GM12875 (cell line): Measurements from ENCODE around the gene GNAZ.

Source experiments
- H3K4me3 ChIP-seq: one replicate; pipeline ENCODE4 v1.5.1; 2011; ENCODE audit warnings: low read depth, low read length, control low read depth
- TF ChIP-seq, protein P1 (sequence below): IDR thresholded peaks from 2 replicates; pipeline ENCODE4 v1.5.1; 2011; ENCODE audit warnings: low read depth, mild to moderate bottlenecking, control low read depth, inconsistent platforms, low read length, moderate library complexity, borderline replicate concordance; ENCODE audit not compliant: insufficient read depth

Gene GNAZ

DNA sequence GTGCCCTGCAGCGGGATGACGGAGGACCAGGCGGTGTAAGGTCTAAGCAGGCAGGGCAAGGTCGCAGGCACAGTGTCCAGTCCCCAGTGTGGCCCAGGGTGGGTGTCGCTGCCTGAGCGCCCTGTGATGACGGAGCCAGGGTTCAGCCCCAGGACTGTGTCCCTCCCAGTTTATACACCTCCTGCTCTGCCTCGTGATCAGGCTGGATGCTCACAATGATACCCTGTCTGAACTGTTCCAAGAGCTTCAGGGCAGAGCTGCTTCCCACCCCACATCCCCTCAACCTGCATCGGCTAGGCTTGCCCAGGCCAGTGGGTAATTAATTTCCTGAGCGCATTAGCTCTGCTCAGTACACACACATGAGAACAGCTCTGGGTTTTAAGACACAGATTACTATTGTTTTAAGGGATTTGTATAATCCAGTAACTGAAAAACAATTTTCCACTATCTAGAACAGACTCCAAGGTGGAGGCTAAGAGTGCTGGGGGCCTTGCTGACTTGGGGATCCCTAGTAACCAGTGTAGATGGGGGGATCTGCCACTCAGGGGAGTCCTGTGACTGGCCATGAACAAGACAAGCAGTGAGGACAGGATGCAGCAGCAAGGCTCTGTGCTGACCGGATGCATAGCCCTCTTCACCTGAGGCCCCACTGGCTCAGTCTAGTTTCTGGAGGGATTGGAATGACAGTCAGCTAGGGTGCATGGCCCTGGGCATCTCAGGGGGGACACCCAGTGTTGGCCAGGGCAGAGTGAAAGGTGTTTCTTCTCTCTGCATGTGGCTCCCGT lies 34.1 kb downstream of the GNAZ start:
- H3K4me3 ChIP-seq, result no peak overlapping the region
- TF ChIP-seq, protein P1, sequence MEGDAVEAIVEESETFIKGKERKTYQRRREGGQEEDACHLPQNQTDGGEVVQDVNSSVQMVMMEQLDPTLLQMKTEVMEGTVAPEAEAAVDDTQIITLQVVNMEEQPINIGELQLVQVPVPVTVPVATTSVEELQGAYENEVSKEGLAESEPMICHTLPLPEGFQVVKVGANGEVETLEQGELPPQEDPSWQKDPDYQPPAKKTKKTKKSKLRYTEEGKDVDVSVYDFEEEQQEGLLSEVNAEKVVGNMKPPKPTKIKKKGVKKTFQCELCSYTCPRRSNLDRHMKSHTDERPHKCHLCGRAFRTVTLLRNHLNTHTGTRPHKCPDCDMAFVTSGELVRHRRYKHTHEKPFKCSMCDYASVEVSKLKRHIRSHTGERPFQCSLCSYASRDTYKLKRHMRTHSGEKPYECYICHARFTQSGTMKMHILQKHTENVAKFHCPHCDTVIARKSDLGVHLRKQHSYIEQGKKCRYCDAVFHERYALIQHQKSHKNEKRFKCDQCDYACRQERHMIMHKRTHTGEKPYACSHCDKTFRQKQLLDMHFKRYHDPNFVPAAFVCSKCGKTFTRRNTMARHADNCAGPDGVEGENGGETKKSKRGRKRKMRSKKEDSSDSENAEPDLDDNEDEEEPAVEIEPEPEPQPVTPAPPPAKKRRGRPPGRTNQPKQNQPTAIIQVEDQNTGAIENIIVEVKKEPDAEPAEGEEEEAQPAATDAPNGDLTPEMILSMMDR, result no peak

DNA sequence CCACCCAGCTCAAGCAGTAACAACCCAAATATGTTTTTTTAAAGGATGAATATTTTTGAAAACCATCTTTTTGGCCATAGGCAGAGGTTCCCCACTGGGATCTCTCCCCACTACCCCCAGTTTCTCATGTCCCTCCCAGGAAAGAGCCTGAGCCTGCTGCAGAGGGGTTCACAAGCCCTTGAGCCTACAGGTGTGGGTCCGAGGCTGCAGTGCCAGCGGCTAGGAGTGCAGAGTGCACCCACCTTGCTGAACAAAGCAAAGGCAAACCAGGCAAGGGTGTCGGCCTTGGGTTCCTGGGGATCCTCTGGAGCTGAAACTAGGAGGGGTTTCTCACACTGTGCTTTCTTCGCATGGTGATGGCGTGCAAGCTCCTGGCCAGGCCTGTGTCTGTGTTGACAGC lies 35.0 kb downstream of the GNAZ start:
- no peak overlapping the region for H3K4me3 ChIP-seq
- TF ChIP-seq, protein P1, result no peak

DNA sequence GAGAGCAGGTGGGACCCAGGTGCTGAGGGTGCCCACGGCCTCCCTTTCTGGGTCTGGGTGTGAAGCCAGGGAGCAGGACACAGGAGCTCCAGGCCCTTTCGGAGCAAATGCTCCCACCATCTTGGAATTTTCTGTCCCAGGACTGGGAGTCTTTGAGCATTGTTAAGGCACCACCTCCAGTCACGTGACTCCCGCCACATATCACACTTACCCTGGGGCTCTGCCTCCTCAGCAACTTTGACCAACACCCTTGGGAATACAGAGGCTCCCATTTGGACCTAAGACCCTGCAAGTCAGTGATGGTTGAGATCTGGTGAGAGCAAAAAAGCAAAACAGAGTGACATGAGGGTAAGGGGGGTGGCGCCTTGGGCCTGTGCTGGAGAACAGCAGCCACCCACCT lies 35.6 kb downstream of the GNAZ start:
- no peak overlapping the region for H3K4me3 ChIP-seq
- TF ChIP-seq, protein P1, result no peak

DNA sequence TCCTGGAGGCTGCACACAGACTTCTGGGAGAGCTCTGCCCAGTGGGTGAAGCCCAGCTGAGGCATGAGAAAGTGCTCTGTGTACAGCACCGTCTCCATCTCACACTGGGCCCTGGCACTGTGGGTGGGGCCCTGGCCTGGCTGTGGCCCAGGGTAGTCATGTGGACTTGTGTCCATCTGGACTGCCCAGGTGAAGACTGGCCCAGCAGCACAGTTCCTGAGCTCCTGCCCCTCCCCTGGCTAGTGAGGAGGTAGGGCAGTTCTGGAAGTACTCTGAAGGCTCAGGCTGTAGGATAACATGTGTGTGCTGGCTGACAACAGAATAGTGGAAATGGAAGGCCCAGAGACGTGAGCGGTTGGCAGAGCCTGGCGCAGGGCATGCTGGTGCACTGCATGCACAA lies 36.0 kb downstream of the GNAZ start:
- no peak overlapping the region for H3K4me3 ChIP-seq
- TF ChIP-seq, protein P1, result no peak

DNA sequence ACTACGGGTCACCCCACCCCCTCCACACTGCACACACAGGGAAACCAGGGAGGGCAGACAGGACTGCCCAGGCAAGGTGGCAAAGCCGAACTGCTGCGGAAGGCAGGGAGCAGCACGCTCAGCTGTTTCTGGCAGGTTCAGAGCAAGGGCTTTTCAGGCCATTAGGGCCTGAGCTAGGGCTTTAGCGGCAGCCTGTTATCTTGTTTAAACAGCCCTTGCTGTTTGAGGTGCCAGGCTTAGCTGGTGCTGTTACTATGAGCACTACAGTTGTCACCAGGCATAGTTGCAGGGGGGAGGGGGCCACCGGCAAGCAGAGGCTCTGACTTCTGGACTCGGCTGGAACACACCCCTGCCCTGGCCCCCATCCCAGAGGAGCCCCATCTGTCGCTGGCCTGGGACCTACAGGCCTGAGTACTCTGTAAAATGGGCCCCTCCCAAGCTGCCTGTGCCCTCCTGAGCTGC lies 36.6 kb downstream of the GNAZ start:
- TF ChIP-seq, protein P1, result no peak
- H3K4me3 ChIP-seq, result no peak overlapping the region

DNA sequence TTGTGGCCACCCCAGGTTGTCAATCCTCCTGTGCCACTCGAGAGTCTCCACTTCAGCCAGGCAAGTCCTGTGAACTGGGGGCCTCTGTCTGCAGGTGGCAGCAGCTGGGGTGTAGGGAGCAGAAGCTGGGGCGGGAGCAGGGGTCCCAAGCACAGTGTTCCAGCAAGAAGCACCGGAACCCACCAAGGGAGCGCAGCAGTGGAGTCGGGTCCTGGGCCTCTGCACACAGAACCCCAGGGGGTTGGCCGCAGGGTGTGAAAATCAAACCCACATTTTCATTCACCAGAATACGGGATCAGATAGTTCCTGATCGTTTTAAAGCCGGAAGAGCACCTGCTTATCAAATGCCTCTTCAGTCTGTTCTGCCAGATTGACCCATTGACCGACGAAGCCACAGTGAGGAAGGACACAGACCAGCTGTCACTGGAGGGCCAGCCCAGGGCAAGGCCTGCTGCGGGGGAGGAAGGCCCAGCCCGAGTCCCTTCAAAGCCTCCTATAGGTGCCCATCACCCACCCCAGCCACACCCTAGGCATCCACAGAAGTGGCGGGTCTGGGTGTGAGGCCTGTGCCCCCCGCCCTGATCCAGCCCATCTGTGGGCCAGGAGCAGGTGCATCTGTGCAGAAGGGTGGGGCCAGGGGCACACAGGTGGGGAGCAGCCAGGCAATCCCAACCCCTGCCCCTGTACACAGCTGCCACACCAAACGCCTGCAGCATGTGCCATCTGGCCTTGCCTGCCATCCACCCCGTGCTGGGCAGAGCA lies 37.3 kb downstream of the GNAZ start:
- TF ChIP-seq, protein P1, result no peak
- no peak overlapping the region for H3K4me3 ChIP-seq
